GM12873 (cell line): ENCODE measurements around the gene PTBP1.

Source experiments
- CTCF ChIP-seq: IDR thresholded peaks from 2 replicates; pipeline ENCODE4 v1.5.1; 2012; ENCODE audit warnings: low read depth, mild to moderate bottlenecking, moderate library complexity, low read length, control low read depth; ENCODE audit not compliant: insufficient read depth; ENCODE audit errors: missing control alignments

PTBP1 gene

DNA sequence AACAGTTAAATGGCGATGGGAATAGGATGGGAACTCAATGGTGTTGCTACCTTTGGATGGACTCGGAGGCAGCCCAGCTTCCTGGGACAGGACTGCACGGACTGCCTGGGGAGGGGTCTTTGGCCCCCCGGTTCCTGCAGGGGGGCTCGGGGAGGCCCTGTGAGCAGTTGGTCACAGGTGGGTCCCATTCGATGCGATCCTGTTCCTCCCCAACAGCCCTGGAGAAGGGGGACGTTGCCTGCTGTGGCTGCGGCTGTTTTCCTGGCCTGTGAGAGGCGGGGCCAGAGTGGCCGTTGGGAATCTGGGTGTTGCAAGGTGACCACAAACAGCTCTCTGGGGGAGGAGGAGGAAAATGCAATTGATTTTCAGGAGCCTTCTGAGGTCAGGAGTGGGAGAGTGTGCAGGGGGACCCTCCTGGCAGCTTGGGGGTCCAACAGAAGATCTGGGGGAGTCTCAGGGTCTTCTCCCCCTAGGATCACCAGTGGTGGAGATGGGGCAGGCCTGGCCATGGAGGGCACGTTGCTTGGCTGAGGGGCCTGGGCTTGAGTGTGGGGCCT lies 26.4 kb downstream of the PTBP1 start:
- no peak for TF ChIP-seq CTCF

DNA sequence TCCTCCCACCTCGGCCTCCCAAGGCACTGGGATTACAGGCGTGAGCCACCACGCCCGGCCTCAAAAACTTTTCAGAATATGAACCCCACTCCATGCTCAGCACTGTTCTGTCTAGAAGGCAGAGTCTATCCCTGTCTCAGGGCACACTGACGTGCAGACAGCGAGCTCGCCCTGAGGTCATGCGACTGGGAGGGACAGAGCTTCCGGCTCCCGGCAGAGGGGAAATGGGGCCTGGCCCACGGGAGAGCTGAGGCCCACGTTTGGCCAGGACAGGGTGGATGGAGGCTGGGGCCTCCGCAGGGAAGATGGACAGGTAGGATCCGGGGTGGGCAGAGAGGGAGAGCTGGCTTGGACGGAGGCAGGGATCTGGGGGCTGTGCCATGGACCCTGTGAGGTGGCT lies 27.6 kb downstream of the PTBP1 start:
- no peak for TF ChIP-seq CTCF

GRCh38 chr19:825897-826644 lies 28.8 kb downstream of the PTBP1 start:
- TF ChIP-seq CTCF, result no peak

GRCh38 chr19:827314-827709 lies 30.1 kb downstream of the PTBP1 start:
- no peak for TF ChIP-seq CTCF

GRCh38 chr19:827710-828321 lies 30.6 kb downstream of the PTBP1 start, which contains the start of gene AZU1:
Gene AZU1, plus strand, starts transcription at chr19:827837. Its CDS starts 10 bp downstream, at chr19:827847.
- TF ChIP-seq CTCF, result no peak

DNA sequence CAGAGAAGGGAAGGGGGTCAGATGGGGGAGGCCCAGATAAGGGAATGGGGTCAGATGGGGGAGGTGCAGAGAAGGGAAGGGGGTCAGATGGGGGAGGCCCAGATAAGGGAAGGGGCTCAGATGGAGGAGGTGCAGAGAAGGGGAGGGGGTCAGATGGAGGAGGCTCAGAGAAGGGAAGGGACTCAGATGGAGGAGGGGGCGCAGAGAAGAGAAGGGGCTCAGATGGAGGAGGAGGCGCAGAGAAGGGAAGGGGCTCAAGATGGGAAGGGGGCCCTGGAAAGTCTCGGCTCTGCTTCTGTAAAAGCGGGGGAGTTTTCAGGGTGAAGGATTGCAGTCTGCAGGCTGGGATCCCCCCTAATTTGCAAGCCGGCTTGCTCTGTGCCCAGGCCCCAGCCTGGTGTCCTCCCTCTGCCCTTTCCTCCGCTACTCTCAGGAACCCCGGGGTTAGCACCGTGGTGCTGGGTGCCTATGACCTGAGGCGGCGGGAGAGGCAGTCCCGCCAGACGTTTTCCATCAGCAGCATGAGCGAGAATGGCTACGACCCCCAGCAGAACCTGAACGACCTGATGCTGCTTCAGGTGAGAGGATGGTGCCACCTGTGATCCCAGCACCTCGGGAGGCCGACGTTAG lies 32.0 kb downstream of the PTBP1 start:
- TF ChIP-seq CTCF, result no peak
